ENCODE measurements around the gene LTBP1.

- no peak for TF ChIP-seq CTCF (IDR thresholded peaks at IDR 0.05)
- no peak for TF ChIP-seq POLR2A (IDR thresholded peaks at IDR 0.05)
Observed at GRCh38 chr2:33337981-33338380, 391.2 kb downstream of the LTBP1 start.

Measured in ovary (tissue), 3 donors.